Measurements from ENCODE around the gene SS18.

The SS18 gene

GRCh38 chr18:26008619-26009018 is 81.8 kb downstream of the SS18 start:
- H3K4me3 ChIP-seq (ENCODE audit: low read depth in 1 of 2, low read length in 1 of 2): no peak overlapping the region
- TF ChIP-seq, protein P1, sequence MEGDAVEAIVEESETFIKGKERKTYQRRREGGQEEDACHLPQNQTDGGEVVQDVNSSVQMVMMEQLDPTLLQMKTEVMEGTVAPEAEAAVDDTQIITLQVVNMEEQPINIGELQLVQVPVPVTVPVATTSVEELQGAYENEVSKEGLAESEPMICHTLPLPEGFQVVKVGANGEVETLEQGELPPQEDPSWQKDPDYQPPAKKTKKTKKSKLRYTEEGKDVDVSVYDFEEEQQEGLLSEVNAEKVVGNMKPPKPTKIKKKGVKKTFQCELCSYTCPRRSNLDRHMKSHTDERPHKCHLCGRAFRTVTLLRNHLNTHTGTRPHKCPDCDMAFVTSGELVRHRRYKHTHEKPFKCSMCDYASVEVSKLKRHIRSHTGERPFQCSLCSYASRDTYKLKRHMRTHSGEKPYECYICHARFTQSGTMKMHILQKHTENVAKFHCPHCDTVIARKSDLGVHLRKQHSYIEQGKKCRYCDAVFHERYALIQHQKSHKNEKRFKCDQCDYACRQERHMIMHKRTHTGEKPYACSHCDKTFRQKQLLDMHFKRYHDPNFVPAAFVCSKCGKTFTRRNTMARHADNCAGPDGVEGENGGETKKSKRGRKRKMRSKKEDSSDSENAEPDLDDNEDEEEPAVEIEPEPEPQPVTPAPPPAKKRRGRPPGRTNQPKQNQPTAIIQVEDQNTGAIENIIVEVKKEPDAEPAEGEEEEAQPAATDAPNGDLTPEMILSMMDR (IDR thresholded peaks at IDR 0.05): no peak
- no peaks in the 10 kb centered on the region for H3K9me3 ChIP-seq
- no peak overlapping the region for H3K27ac ChIP-seq
- no peaks in the 10 kb centered on the region for H3K36me3 ChIP-seq
- H3K4me1 ChIP-seq (ENCODE audit: control insufficient read depth in 1 of 2, insufficient read depth in 1 of 2, low read depth in 1 of 2, low read length in 1 of 2): no peaks in the 10 kb centered on the region
- H3K27me3 ChIP-seq: no peaks in the 10 kb centered on the region

DNA sequence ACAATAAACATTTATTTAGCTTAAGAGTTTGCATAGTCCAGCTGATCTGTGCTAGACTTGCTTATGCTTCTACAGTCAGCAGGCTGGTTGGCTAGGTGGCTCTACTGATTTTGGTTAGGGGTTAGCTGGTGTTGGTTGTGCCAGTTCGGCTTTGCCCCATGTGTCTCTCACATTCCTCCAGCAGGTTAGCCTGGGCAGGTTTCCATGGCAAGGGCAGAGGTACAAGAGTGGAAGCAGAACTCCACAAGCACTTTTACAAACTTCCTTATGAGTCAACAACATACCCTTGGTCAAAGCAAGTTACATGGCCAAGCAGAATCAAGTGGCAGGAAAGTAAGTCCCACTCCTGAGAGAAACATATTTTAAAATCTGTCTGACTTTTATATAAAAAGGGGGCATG is 82.3 kb downstream of the SS18 start:
- TF ChIP-seq, protein P1 (IDR thresholded peaks at IDR 0.05): no peak
- H3K36me3 ChIP-seq: no peaks in the 10 kb centered on the region
- no peak overlapping the region for H3K27ac ChIP-seq
- H3K9me3 ChIP-seq: no peaks in the 10 kb centered on the region
- no peak overlapping the region for H3K4me3 ChIP-seq (ENCODE audit: low read depth in 1 of 2, low read length in 1 of 2)
- H3K4me1 ChIP-seq (ENCODE audit: control insufficient read depth in 1 of 2, insufficient read depth in 1 of 2, low read depth in 1 of 2, low read length in 1 of 2): no peaks in the 10 kb centered on the region
- H3K27me3 ChIP-seq: no peaks in the 10 kb centered on the region

GRCh38 chr18:26005950-26006349 is 84.5 kb downstream of the SS18 start:
- no peak overlapping the region for H3K27ac ChIP-seq
- no peaks in the 10 kb centered on the region for H3K4me1 ChIP-seq (ENCODE audit: control insufficient read depth in 1 of 2, insufficient read depth in 1 of 2, low read depth in 1 of 2, low read length in 1 of 2)
- H3K9me3 ChIP-seq: no peaks in the 10 kb centered on the region
- H3K36me3 ChIP-seq: no peaks in the 10 kb centered on the region
- TF ChIP-seq, protein P1 (IDR thresholded peaks at IDR 0.05): no peak
- no peak overlapping the region for H3K4me3 ChIP-seq (ENCODE audit: low read depth in 1 of 2, low read length in 1 of 2)
- no peaks in the 10 kb centered on the region for H3K27me3 ChIP-seq

DNA sequence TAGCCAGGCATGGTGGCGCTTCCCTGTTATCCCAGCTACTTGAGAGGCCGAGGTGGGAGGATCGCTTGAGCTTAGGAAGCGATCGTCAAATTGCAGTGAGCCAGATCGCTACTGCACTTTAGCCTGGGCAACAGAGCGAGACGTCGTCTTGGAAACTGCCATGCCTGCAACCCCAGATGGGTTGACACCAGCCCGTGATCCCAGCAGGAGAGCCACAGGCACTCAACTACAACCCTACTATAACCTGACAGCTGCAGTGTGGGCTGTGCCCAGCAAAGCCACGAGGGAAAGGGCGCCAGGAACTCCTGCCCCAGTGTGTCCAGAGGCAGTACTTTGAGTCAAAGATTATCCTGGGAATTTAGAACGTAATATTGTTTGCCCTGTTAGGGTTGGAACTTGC is 85.6 kb downstream of the SS18 start:
- Histone ChIP-seq H3K4me1 (ENCODE audit: control insufficient read depth in 1 of 2, insufficient read depth in 1 of 2, low read depth in 1 of 2, low read length in 1 of 2) (no peaks in the 10 kb centered on the region), H3K36me3 (no peaks in the 10 kb centered on the region), H3K4me3 (ENCODE audit: low read depth in 1 of 2, low read length in 1 of 2) (no peak overlapping the region), H3K9me3 (no peaks in the 10 kb centered on the region), H3K27me3 (no peaks in the 10 kb centered on the region), H3K27ac (no peak overlapping the region)
- TF ChIP-seq, protein P1 (IDR thresholded peaks at IDR 0.05): no peak

DNA sequence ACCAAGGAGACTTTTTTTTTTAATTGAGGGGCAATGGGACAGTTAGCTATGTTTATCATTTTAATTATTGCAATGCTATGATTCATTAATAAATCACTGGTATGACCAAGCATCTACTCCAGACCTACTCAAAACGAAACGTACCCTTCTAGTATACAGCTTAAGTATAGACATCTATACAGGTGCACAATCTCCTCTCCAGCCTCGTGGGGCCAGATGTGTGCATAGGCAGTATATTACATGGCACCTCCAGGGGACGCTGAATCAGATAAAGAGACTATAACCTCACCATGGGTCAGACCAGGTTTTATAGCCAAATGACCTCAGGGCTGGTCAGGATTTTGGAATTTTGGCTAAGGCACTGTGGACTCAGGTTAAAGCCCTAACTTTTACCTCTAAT is 86.6 kb downstream of the SS18 start:
- H3K4me3 ChIP-seq (ENCODE audit: low read depth in 1 of 2, low read length in 1 of 2): no peak overlapping the region
- TF ChIP-seq, protein P1 (IDR thresholded peaks at IDR 0.05): no peak

DNA sequence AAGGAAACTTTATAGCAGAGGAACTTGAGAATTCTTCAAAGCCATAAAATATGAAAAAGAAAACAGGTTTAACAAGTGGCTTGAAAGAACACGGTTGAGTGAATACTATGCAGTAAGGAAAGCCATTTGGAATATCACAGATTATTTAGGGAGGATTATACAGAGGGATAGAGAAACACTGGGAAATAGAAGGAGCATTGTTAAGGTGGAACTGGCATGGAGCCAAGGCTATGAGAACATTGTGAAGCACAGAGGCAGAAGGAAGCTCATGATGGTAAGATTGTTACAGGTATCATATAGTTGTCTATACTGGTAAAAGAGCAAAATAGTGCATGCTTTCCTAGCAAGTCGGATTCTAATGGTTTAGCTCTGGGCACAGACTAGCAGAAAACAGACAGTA is 87.1 kb downstream of the SS18 start:
- TF ChIP-seq, protein P1 (IDR thresholded peaks at IDR 0.05): no peak
- no peak overlapping the region for H3K27ac ChIP-seq
- H3K4me1 ChIP-seq (ENCODE audit: control insufficient read depth in 1 of 2, insufficient read depth in 1 of 2, low read depth in 1 of 2, low read length in 1 of 2): no peaks in the 10 kb centered on the region
- H3K36me3 ChIP-seq: no peaks in the 10 kb centered on the region
- no peaks in the 10 kb centered on the region for H3K27me3 ChIP-seq
- no peaks in the 10 kb centered on the region for H3K9me3 ChIP-seq
- H3K4me3 ChIP-seq (ENCODE audit: low read depth in 1 of 2, low read length in 1 of 2): no peak overlapping the region

More for the DNA sequence above, 86.6 kb downstream of the SS18 start:
- Histone ChIP-seq H3K27ac (no peak overlapping the region), H3K9me3 (no peaks in the 10 kb centered on the region), H3K27me3 (no peaks in the 10 kb centered on the region), H3K4me1 (ENCODE audit: control insufficient read depth in 1 of 2, insufficient read depth in 1 of 2, low read depth in 1 of 2, low read length in 1 of 2) (no peaks in the 10 kb centered on the region), H3K36me3 (no peaks in the 10 kb centered on the region)

Data from neutrophil (primary cell).